Mucosa of descending colon (tissue), 3 donors: ENCODE data around the gene GNG14. TPM values are rescaled to one million over a fixed set of nuclear protein-coding genes. Genes with fewer than 3 reads are reported as not detected.

Experiments used
- ATAC-seq: fragments of 200-7000 bp; cut with Tn5 transposase; one replicate; pipeline ENCODE4 v1.9.1; 2020; ENCODE audit warnings: mild to moderate bottlenecking, moderate library complexity
- DNase-seq, 3 donors: peaks; one replicate each; pipeline ENCODE4 v3.0.0-alpha.2; 2020
- H3K36me3 ChIP-seq: fragments of 200-600 bp; one replicate; pipeline ENCODE4 v1.8.0; 2021; ENCODE audit warnings: low read depth, mild to moderate bottlenecking
- H3K4me1 ChIP-seq: fragments of 200-600 bp; one replicate; pipeline ENCODE4 v1.8.0; 2021; ENCODE audit warnings: low read depth, mild to moderate bottlenecking
- H3K4me3 ChIP-seq: fragments of 200-600 bp; one replicate; pipeline ENCODE4 v1.8.0; 2021; ENCODE audit warnings: mild to moderate bottlenecking
- H3K9me3 ChIP-seq: fragments of 200-600 bp; one replicate; pipeline ENCODE4 v1.8.0; 2021; ENCODE audit warnings: mild to moderate bottlenecking
- CTCF ChIP-seq: fragments of 200-600 bp; IDR thresholded peaks from one replicate; pipeline ENCODE4 v1.8.0; 2022; ENCODE audit warnings: antibody characterized with exemption, mild to moderate bottlenecking
- intact Hi-C, 2 donors: fragments of 100-400 bp; cut with DNase I in 1 of 2; cut with micrococcal nuclease in 1 of 2; formaldehyde crosslinking; loops; one replicate each; pipeline versions ENCODE4 v1.11.0 to v1.11.1; 2022; cut with DNase I, micrococcal nuclease
- total RNA-seq, 3 donors: library from RNA; stranded (reverse); fragmentation: NEBNext Ultra II Directional in 2 of 3; extraction: Animal tissue kit (Norgen Biotek cat#: 25700) in 2 of 3; gene quantifications; one replicate each; pipeline versions ENCODE4 v1.2.1 to v1.2.4, GENCODE V29; 2021 to 2023
- donor health status: DM: no; HTN: no; CAD: no; lungs with moderate emphysema.
- donor health status: DM: no; HTN: no; CAD: no.
- donor health status: DM: no; HTN: yes; CAD: no.

GNG14 gene
- total RNA-seq, 3 donors from 2014 or later, result not detected

- intact Hi-C loops, result no loop called here
- no peak for TF ChIP-seq CTCF
- Histone ChIP-seq H3K4me3 (no peak overlapping the region), H3K9me3 (no peaks in the 10 kb centered on the region), H3K4me1 (no peaks in the 10 kb centered on the region), H3K36me3 (peaks cover 8% of the 10 kb centered on the region)
- ATAC-seq (no peak), DNase-seq (no peak)
Observed at GRCh38 chr19:12703046-12703445, 15.2 kb downstream of the GNG14 start.

- no peaks in the 10 kb centered on the region for H3K4me1 ChIP-seq
- H3K4me3 ChIP-seq, result no peak overlapping the region
- H3K9me3 ChIP-seq, result no peaks in the 10 kb centered on the region
- DNase-seq (no peak), ATAC-seq (no peak)
- no peak for TF ChIP-seq CTCF
- H3K36me3 ChIP-seq, result peaks cover 12% of the 10 kb centered on the region
- intact Hi-C loops, result loop anchor here in 1 of 2 donors (5.0 kb wide), 1 partner anchor 52 kb away; no protein-coding TSS in a partner anchor
Observed at GRCh38 chr19:12705169-12705568, 17.4 kb downstream of the GNG14 start.

GRCh38 chr19:12705654-12706331, 18.0 kb downstream of the GNG14 start:
- ATAC-seq, result no peak
- no peak for TF ChIP-seq CTCF
- intact Hi-C loops, result loop anchor here in 1 of 2 donors (5.0 kb wide), 1 partner anchor 52 kb away; no protein-coding TSS in a partner anchor
- H3K4me1 ChIP-seq, result no peaks in the 10 kb centered on the region
- peaks cover 17% of the 10 kb centered on the region for H3K36me3 ChIP-seq
- DNase-seq, result no peak
- no peaks in the 10 kb centered on the region for H3K9me3 ChIP-seq
- H3K4me3 ChIP-seq, result no peak overlapping the region

- intact Hi-C loops, result loop anchor here in 1 of 2 donors (5.0 kb wide), 1 partner anchor 51 kb away; no protein-coding TSS in a partner anchor
- Histone ChIP-seq H3K9me3 (no peaks in the 10 kb centered on the region), H3K4me1 (no peaks in the 10 kb centered on the region), H3K4me3 (no peak overlapping the region), H3K36me3 (peaks cover 17% of the 10 kb centered on the region)
- TF ChIP-seq CTCF, result no peak
- no peak for DNase-seq
- ATAC-seq, result no peak
Observed at GRCh38 chr19:12706332-12706718, 18.5 kb downstream of the GNG14 start.

- intact Hi-C loops, result loop anchor here in 1 of 2 donors (5.0 kb wide), 1 partner anchor 49 kb away; no protein-coding TSS in a partner anchor
- H3K4me1 ChIP-seq, result no peaks in the 10 kb centered on the region
- ATAC-seq, result no peak
- DNase-seq, result no peak
- H3K9me3 ChIP-seq, result no peaks in the 10 kb centered on the region
- H3K36me3 ChIP-seq, result peaks cover 8% of the 10 kb centered on the region
- H3K4me3 ChIP-seq, result no peak overlapping the region
- no peak for TF ChIP-seq CTCF
Observed at GRCh38 chr19:12708641-12709040, 20.8 kb downstream of the GNG14 start.
